GM12801 (cell line): ENCODE results near the gene TNKS2.

ENCODE experiments used
- TF ChIP-seq, protein P1 (sequence below): IDR thresholded peaks from one replicate; pipeline ENCODE4 v1.5.1; 2011; ENCODE audit warnings: control low read depth; ENCODE audit not compliant: insufficient read length; ENCODE audit errors: extremely low read depth

Gene TNKS2

DNA sequence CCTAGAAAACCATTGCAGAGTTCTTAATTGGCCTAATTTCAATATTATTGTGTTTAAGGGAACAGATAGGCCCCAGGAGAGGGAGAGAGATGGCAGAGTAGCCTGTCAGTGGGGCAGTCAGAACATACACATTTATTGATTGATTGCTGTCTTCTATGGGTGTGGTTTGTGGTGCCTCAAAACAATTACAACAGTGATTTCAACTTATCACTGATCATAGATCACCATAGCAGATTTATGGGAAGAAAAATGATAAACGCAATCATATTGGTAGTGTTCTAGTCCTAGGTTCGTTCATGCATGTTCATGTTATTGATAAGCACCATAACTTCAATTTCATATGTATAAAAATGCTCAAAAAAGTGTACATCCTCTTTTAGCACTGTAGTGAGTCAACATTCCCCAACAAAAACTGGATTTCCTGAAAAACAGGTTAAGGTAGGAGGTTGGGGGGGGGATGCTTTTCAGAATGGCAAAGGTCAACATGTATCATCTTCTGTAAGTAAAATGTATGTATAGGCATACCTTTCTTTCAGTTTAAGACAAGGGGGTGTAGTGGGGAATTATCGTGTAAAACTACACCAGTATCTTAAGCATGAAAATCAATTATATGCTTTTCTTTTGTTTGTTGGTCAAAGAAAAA, 1.1 kb upstream of the TNKS2 start:
- TF ChIP-seq, protein P1, sequence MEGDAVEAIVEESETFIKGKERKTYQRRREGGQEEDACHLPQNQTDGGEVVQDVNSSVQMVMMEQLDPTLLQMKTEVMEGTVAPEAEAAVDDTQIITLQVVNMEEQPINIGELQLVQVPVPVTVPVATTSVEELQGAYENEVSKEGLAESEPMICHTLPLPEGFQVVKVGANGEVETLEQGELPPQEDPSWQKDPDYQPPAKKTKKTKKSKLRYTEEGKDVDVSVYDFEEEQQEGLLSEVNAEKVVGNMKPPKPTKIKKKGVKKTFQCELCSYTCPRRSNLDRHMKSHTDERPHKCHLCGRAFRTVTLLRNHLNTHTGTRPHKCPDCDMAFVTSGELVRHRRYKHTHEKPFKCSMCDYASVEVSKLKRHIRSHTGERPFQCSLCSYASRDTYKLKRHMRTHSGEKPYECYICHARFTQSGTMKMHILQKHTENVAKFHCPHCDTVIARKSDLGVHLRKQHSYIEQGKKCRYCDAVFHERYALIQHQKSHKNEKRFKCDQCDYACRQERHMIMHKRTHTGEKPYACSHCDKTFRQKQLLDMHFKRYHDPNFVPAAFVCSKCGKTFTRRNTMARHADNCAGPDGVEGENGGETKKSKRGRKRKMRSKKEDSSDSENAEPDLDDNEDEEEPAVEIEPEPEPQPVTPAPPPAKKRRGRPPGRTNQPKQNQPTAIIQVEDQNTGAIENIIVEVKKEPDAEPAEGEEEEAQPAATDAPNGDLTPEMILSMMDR: no peak

DNA sequence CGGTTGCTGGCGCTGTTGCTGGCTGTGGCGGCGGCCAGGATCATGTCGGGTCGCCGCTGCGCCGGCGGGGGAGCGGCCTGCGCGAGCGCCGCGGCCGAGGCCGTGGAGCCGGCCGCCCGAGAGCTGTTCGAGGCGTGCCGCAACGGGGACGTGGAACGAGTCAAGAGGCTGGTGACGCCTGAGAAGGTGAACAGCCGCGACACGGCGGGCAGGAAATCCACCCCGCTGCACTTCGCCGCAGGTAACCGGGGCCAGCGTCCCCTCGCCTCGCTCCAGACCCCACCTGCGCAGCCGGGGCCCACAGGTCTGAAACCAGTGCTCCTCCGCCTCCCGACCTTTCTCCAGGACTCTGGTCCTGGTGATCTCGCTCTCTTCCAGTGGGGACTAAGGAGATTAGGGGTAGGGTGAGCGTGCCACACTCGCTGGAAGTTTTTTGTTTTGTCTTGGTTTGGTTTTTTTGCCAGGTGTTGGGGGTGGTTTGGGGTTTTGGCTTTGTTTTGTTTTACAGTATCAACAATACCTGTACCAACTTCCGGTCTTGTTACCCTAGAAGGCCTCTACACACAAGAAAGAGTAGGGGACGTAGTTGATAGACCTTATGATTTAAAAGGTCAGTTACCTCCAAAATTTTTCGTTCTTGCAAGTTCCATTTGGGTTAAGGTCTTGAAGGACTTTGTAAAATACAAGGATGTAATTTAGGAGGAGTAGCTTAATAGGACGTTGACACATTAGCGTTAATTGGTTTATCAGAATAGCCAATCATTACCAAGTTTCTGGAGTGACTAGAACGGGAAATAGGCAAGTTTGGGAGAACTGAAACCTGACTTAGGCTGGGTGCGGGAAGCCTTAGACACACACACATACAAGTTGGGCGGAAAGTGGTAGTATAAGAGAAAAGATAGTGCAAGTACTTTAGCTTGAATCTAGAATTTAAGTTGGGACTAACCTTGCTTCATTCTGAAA, 704 bp downstream of the TNKS2 start:
- TF ChIP-seq, protein P1: no peak

DNA sequence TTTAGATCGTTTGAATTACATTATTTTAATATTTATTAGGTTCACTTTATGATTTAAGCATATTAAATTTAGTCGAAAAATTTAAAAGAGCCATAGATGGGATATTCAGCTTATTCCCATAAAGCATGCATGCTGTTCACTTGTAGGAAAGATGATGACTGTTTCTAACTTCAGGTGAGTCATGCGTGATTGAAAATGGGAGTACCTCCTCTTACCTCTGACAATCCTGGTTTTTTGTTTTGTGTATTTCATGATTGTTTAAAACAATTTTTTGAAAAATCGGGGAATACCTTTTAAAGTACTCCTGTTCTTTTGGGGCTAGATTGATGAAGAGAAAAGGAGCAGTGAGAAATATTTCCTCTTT, 1.4 kb downstream of the TNKS2 start:
- TF ChIP-seq, protein P1: no peak

DNA sequence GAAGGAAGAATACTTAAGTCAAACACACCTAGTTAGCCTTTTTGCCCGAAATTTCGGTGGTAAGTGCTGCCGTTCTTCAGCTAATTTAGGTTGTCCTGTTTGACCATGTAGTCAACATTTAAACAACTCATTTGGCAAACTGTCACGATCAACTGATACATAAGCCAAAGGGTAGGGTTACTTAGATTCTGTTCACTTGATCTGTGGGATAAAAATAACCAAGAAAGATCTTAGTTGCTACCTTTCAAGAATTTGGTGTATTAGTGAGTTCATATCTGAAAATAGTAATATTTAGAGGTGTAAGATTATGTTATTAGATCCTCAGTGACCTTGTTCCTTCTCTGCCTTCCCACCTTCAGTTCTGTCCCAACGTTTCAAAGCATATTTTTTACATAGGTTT, 2.0 kb downstream of the TNKS2 start:
- TF ChIP-seq, protein P1: no peak

DNA sequence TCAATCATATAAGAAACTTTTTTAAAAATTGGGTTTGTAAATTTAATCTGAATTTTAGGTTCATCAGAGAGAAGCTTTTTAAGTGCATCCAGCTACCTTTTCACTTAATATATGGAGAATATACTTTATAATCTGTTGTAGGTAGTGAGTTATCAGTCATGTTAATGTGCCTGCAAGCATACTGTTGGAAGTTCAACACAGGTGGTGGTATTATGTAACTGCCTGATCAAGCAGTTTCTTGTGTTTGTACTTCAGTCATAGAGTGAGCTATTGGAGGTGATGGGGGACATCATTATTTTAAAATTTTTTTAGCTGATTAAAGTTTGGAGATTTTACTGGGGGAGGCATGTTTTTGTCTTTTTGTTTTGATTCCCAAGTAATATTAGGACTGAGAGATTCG, 2.5 kb downstream of the TNKS2 start:
- TF ChIP-seq, protein P1: no peak

DNA sequence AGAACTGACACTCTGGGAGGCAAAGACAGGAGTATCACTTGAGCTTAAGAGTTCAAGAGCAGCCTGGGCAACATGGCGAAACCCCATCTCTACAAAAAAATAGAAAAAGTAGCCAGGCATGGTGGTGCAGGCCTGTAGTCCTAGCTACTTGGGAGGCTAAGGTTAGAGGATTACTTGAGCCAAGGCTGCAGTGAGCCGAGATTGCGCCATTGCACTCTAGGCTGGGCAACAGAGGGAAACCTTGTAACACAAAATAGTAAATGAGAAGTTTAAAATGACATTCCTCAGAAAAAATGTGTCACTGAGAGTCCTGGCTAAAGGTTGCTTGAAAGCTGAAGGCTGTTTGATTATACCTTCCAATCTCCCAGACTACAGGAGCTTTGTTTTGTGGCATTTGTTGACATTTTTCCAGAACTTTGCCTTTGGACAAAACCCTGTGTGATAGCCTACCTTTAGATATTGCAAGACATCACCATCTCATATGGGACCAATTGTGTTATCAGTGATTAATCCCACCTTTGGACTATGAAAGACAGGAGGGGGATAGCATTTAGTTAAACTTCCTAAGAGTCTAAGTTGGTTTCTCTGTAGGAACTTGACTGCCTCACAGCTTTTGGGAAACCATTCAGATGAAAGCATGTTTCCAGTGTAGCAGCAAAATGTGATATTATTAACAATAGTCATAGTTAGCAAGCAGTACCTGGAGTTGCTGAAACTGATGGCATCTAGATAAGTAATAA, 5.3 kb downstream of the TNKS2 start:
- TF ChIP-seq, protein P1: no peak

DNA sequence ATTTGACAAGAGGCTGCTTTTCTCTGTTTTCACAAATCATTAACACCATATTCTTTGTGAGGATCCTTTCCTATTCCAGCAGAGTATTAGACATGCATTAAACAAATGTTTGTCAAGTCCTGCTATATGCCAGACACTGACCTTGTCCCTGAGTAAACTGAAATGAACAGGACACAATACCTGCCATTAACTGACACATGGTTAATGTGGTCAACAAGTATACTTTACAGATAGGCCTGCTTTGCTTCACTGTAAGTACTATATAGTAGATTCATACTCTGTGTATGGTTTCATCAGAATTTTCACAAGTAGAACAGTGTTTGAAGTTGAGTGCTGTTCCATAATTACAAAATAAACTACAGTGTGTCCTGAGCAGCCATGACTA, 5.9 kb downstream of the TNKS2 start:
- TF ChIP-seq, protein P1: no peak
